ENCODE data around the gene USP15. TPM values are rescaled to one million over a fixed set of nuclear protein-coding genes. Genes with fewer than 3 reads are reported as not detected.

Gene USP15
- total and polyA plus RNA-seq, 2 of the 8 experiments (the other 6 are each of a cell fraction or from before 2014, with no cell fraction given), result 12.7 to 38.6 TPM

- H2BK120ac ChIP-seq (replicated peaks; ENCODE audit: low read depth, low read length), result no peak overlapping the region
- H4K91ac ChIP-seq (replicated peaks; ENCODE audit: insufficient read length, low read length), result no peak overlapping the region
- H2BK12ac ChIP-seq (ENCODE audit: low read depth, low read length), result no peak overlapping the region
- H3K27me3 ChIP-seq (replicated peaks in 1 of 4; ENCODE audit: control insufficient read depth in 3 of 4, extremely low read depth in 1 of 4, insufficient read depth in 3 of 4, low read length in 3 of 4), result no peaks in the 10 kb centered on the region
- no peaks in the 10 kb centered on the region for H3K36me3 ChIP-seq (ENCODE audit: control insufficient read depth in 2 of 4, insufficient read depth in 4 of 4, low read length in 3 of 4)
- WGBS, 2 experiments (ENCODE audit: extremely low coverage in 1 of 2, insufficient coverage in 1 of 2, insufficient read length in 1 of 2, insufficient replicate concordance in 2 of 2, low coverage in 1 of 2, low lambda C conversion rate in 2 of 2, missing lambda C conversion rate in 1 of 2), result 4% methylated on average over 26 of the region's 26 CpGs; no CpG with 5 or more reads in 1 of the 2 experiments
- peak overlapping the region; percentile 54 for H3K56ac ChIP-seq (replicated peaks; ENCODE audit: insufficient read length, low read depth, low read length)
- CTCF ChIA-PET (ENCODE audit: partially characterized antibody), result no interaction called here
- no peak overlapping the region; the same call in 1 of the 2 replicates for H4K8ac ChIP-seq (ENCODE audit: extremely low read depth, insufficient read depth, low read length)
- no peak overlapping the region for H3K18ac ChIP-seq (ENCODE audit: extremely low read depth, low read length)
- no peak overlapping the region for H2AK5ac ChIP-seq (ENCODE audit: low read depth, low read length)
- H3K4me2 ChIP-seq (ENCODE audit: insufficient read depth in 1 of 2, low read depth in 2 of 2, low read length in 2 of 2), result peak overlapping the region; percentile 85 to 90
- peak overlapping the region; percentile 29 to 77 (median 68); a peak in 6 of 7 replicates for H3K9ac ChIP-seq (replicated peaks in 1 of 4; ENCODE audit: extremely low read depth in 1 of 4, low read depth in 3 of 4, low read length in 3 of 4)
- H3K4me3 ChIP-seq (ENCODE audit: extremely low read depth in 1 of 4, insufficient read depth in 2 of 4, low read depth in 3 of 4, low read length in 4 of 4), result peak overlapping the region; percentile 69 to 93 (median 86)
- peaks cover 3 to 56% of the 10 kb centered on the region in 2 experiments for H3K79me2 ChIP-seq (ENCODE audit: control insufficient read depth in 1 of 2, insufficient read depth in 2 of 2, low read length in 2 of 2)
- no peak for DNase-seq (ENCODE audit: low read depth in 1 of 2, low spot score in 2 of 2)
- no peak overlapping the region for H2BK5ac ChIP-seq (ENCODE audit: low read depth, low read length)
- peak overlapping the region; percentile 91; the same call in 1 of the 2 replicates for H2AFZ ChIP-seq (ENCODE audit: low read length)
- H3K4me1 ChIP-seq (replicated peaks in 1 of 4; ENCODE audit: control insufficient read depth in 3 of 4, insufficient read depth in 4 of 4, low read length in 3 of 4), result no peaks in the 10 kb centered on the region
- H3K9me3 ChIP-seq (ENCODE audit: insufficient read depth in 2 of 2, low read depth in 1 of 2, low read length in 1 of 2), result no peaks in the 10 kb centered on the region
- H2BK20ac ChIP-seq (ENCODE audit: low read length), result no peak overlapping the region
- 0 out of 2 replicates have a peak overlapping the region, but pooled peaks have one; percentile 6 for H3K27ac ChIP-seq (ENCODE audit: low read depth, low read length)
- H3K79me1 ChIP-seq (ENCODE audit: low read depth, low read length), result no peaks in the 10 kb centered on the region
- no peak for FAIRE-seq
- POLR2A ChIA-PET (ENCODE audit: partially characterized antibody), result no interaction called here
- H3K23ac ChIP-seq (ENCODE audit: insufficient read length), result no peak overlapping the region
- H3K4ac ChIP-seq (replicated peaks; ENCODE audit: insufficient read length, low read depth, low read length), result no peak overlapping the region
- H3K23me2 ChIP-seq (ENCODE audit: low read depth, low read length), result peaks cover 3% of the 10 kb centered on the region; the same call in 1 of the 2 replicates
- no peaks in the 10 kb centered on the region for H4K20me1 ChIP-seq (replicated peaks in 1 of 2; ENCODE audit: control insufficient read depth in 1 of 2, insufficient read depth in 2 of 2, low read length in 2 of 2)
- H3K14ac ChIP-seq (ENCODE audit: insufficient read length), result no peak overlapping the region
- no peak overlapping the region for H4K5ac ChIP-seq (ENCODE audit: insufficient read length, low read depth, low read length)
- no peak overlapping the region for H2BK15ac ChIP-seq (ENCODE audit: low read length)
- TF ChIP-seq TAF1 (IDR thresholded peaks at IDR 0.05; ENCODE audit: low read depth, low read length) (no peak), CBX5 (IDR thresholded peaks at IDR 0.05; ENCODE audit: low read depth, low read length) (no peak), FOSL1 (IDR thresholded peaks at IDR 0.05; ENCODE audit: insufficient read depth, low read depth, low read length) (no peak), NANOG (IDR thresholded peaks at IDR 0.05; ENCODE audit: insufficient read depth, low read depth, low read length, poor library complexity, severe bottlenecking) (no peak), MAFK (IDR thresholded peaks at IDR 0.05; ENCODE audit: low read depth, low read length) (no peak), EZH2 (IDR thresholded peaks at IDR 0.05; ENCODE audit: low read depth, low read length, severe bottlenecking) (no peak), HDAC6 (IDR thresholded peaks at IDR 0.05; ENCODE audit: low read depth, low read length) (no peak), SP1 (IDR thresholded peaks at IDR 0.05; ENCODE audit: low read depth, low read length) (no peak), SP4 (IDR thresholded peaks at IDR 0.05; ENCODE audit: low read length) (no peak), CBX8 (IDR thresholded peaks at IDR 0.05; ENCODE audit: borderline replicate concordance, low read depth, low read length) (no peak)
- TF ChIP-seq, protein P1, sequence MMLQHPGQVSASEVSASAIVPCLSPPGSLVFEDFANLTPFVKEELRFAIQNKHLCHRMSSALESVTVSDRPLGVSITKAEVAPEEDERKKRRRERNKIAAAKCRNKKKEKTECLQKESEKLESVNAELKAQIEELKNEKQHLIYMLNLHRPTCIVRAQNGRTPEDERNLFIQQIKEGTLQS (IDR thresholded peaks at IDR 0.05; ENCODE audit: insufficient read depth, low read depth, low read length), result no peak
These were observed 804 bp downstream of the USP15 start for GRCh38 chr12:62260733-62261683.

All from H1 (cell line).